Stimulated activated CD4-positive, alpha-beta T cell treated with anti-CD3 and anti-CD28 coated beads, Interleukin-1b, Interleukin-23, amount 100 ng/mL, for 4 hours (primary cell): ENCODE data around the gene CASP8.
"Not testable (repeated sequence)": the region's sequence is repeated elsewhere in the genome, so short reads cannot be mapped to it uniquely, and the experiment has no call there.

Source experiments
- DNase-seq, 2 donors: peaks; one replicate each; pipeline ENCODE4 v3.0.0-alpha.2; 2020; ENCODE audit warnings: low read depth in 2 of 2

CASP8 gene

DNA sequence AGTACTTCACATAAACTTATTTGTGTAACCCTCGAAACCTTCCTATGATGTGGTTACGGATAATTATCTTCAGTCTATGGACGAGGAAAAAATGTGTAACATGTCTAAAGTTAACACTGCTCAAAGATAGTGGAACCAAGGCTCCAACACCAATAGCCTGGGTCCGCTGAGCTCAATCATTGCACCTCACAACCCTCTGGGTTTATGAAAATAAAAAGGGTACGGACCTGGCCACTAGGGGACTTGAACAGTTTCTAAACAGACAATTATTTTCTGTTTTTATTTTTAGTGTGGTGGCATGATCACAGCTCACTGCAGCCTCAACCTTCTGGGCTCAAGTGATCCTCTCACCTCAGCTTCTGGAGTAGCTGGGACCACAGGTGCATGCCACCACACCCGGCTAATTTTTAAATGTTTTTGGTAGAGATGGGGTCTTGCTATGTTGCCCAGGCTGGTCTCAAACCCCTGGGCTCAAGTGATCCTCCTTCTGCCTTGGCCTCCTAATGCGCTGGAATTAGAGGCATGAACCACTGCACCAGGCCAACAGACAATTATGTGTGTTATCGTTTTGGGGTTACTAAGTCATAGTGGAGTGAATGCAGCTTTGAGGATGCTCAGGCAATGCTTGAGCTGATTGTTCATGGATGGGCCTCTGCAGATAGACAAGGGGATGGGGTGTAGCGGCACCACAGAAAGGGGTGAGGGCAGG lies 10.1 kb downstream of the CASP8 start:
- DNase-seq, result no peak

DNA sequence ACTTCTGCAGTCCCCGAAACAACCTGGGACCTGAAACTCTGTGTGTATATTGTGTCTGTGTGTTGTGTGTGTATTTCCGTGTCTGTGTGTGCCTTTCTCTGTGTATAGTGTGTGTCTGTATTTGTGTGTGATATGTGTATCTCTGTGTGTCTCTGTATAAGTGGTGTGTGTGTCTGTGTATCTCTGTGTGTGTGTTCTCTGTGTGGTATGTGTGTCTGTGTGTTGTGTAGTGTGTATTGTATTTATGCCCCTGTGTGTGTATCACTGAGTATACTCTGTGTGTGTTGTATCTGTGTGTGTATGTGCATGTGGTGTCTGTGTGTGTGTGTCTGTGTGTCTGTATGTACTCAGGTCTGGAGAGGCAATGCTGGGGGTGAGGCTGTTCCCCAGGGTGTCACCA lies 11.6 kb downstream of the CASP8 start:
- DNase-seq, result no peak

DNA sequence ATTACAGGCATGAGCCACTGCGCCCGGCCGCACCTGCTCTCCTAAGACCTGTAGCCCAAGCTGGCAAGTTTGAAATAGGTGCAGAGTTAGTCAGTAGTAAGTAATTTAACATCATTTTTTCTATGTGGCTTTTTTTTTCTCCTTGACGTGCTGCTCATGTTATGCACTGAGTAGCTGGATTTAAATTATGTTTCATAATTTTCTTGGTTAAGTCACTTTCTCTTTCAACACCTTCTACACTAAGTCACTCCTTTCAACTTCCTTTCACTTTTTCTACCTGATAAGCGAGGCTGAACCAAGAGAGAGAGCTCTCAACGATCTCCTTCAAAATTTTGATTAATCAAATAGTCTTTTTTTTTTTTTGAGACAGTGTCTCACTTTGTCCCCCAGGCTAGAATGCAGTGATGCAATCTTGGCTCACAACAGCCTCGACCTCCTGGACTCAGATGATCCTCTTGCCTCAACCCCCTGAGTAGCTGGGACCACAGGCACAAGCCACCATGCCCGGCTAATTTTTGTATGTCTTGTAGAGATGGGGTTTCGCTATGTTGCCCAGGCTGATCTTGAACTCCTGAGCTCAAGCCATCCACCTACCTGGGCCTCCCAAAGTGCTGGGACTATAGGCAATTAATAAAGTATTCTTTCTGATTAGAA lies 13.1 kb downstream of the CASP8 start:
- DNase-seq, result no peak

DNA sequence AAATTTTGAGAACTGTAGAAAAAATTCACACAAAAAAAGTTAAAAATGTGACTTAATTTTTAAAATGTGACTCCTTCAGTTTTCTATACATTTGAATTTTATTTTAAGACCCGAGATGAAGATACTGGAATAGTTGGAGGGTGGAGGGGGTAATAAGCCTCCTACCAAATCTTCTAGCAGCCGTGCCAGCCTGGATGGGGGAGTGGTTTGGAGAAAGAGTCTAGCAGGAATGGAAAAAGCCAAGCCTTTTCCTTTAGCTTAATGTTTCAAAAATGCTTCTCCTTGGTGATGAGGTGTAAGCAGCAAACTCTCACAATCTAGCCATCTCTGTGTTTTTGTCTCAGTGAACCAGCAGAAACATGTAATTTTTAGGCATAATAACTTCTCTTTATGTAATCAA lies 14.7 kb downstream of the CASP8 start:
- no peak for DNase-seq

DNA sequence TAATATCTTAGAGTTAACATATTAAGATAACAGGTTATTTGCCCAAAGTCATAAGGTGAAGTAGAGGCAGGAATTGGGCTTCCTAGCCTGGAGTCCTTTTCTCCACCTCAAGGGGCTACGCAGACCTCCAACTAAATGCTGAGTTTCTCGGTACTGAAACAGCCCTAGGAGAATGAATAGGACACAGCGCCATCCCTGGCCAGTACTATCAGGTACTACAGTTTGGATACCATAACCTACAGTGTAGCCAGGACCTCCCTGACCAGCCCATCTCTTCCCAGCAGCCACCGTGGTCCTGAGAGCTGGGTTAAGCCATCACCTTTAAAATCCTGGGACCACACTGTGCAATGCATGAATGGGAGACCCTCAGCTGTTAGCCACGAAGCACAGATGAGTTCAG lies 15.7 kb downstream of the CASP8 start:
- no peak for DNase-seq

DNA sequence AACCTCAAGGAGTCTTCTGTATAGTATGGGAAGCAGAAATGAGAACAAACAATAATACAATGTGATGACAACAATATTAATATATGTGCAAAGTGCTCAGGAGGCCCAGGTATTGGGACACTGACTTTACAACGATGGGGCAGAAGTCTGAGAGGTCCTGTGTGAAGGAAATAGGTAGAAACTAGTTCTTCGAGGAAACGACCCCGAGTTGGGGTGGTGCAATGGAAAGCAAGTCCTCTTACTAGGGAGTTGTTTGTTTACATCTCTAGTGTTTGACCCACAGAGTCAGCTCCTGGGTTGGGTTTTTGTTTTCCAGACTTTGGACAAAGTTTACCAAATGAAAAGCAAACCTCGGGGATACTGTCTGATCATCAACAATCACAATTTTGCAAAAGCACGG lies 16.2 kb downstream of the CASP8 start:
- DNase-seq, result no peak

DNA sequence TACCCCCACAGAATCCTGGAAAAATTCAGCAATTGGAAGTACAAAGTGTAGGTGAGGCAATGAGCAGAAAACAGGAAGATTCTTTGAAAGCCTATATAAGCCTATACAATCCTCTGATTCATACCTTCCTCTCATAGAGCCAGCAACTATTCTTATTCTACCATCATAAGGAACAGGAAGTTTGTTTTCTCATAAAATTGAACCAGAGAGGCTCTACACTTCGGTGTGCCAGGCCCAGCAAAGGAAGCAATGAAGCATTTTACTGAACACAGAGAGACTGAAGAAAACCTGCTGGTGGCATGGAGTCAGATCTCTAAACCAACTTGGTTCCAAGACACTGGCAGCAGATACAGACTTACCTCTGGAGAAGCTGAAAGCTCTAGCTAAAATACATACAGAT lies 18.7 kb downstream of the CASP8 start:
- DNase-seq, result no peak

DNA sequence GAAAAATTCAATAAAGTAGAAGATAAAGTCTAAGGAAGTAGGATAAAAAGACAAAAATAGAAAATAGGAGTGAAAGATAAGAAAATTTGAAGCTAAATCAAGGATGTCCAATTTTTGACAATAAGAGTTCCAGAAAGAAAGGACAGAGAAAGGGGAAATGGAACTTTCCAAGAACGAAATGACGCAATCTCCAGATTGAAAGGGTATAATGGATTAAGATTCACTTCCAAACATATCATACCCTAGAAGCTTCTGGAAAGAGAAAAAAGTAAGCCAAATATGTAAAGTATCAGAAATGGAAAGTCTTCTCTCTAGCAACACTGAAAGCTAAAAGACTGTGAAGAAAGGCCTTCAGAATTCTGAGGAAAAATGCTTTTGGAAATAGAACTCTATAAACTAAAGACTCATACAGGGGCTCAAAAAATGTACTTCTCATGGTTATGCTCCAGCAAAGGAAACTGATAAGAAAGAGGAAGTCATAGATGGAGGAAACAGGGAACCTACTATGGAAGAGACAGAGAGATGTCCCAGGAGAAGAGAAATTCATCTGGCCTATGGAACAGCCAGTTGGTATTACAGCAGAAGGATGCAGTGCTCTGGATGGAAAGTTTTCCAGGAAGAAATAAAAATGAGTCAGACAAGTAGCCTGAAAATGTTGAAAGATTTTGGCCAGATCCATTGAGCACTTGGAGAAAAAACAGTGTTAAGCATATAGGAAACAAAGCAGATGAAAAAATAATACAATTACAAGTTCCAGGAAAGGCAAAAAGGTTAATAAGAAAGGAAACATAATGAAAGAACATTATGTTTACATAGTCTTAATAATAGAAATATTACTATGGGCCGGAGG lies 20.1 kb downstream of the CASP8 start:
- DNase-seq, result no peak

DNA sequence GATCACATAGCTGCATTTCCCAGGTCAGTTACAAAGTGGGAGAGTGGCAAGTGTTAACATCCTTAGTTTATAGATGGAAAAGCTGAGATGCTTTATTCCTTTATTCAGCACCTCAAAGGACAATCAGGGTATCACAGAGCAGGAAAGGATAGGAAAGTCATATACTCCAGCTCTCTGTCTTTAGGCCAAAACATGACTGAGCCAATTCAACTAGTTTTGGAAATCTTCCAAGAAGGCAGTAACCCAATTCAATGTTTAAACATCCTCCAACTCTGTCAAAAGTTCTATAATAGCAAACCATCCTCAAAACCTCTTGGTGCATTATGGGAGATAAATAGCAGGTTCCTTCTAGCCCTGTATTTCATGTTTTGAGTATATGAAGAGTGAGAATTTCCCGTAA lies 25.2 kb downstream of the CASP8 start:
- DNase-seq, result no peak

DNA sequence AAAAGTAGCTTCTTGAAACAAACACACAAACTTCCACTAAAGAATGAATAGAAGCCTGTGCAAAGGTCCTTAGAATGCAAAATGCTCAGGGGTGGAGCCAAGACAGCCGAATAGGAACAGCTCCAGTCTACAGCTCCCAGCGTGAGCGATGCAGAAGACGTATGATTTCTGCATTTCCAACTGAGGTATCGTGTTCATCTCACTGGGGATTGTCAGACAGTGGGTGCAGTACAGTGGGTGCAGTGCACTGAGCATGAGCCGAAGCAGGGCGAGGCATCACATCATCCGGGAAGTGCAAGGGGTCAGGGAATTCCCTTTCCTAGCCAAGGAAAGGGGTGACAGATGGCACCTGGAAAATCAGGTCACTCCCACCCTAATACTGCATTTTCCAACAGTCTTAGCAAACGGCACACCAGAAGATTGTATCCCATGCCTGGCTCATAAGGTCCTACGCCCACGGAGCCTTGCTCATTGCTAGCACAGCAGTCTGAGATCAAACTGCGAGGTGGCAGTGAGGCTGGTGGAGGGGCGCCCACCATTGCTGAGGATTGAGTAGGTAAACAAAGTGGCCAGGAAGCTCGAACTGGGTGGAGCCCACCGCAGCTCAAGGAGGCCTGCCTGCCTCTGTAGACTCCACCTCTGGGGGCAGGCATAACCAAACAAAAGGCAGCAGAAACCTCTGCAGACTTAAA lies 30.3 kb downstream of the CASP8 start:
- not testable (repeated sequence) for DNase-seq

DNA sequence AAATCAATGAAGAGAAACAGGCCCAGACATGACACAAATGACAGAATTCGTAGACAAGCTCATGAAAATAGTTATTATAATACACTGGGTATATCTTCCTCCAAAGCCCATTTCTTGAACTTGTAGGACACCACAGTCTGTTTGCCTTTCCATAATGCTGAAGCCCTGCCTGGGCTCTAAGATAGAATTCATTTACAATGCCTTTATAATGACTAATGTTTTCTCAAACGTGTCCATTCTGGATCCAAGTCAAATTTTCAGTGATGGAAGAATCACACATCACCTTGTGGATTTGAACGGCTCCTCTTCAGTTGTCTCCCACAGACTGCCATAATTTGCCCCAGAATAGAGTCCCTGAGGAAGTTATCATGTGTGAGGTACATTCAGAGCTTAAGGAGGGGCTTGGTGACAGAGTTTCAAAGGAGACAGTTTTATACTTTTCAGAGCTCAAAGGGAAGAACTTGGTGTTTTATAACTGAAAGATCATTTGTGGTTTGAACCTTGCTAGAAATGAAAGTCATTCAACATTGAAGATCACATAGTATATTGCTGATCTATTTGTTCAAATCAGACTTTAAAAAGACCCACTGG lies 38.2 kb downstream of the CASP8 start:
- no peak for DNase-seq

DNA sequence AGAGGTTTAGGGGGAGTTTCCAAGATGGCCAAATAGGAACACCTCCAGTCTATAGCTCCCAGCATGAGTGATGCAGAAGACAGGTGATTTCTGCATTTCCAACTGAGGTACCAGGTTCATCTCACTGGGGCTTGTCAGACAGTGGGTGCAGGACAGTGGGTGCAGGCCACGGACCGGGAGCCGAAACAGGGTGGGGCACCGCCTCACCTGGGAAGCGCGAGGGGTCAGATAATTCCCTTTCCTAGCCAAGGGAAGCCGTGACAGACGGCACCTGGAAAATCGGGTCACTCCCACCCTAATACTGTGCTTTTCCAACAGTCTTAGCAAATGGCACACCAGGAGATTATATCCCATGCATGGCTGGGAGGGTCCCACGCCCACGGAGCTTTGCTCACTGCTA lies 39.6 kb downstream of the CASP8 start:
- DNase-seq, result not testable (repeated sequence)

DNA sequence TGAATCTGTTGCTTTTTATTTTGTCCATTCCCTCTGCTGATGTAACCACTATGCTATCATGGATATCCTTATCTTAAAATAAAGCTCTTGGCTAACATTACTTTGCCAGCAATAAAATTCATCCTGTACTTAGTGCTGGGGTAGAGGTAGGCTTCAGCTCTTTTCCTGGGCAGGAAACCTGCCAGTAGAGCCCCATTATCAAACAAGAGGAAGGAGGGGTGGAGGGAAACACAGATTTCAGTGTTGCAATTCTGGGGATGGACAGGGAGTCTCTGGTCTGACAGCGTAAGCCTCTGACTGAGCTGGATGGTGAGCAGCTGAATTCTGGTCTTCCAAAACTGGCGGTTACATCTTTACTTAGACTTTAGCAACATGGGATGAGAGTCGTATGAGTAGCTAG lies 47.5 kb downstream of the CASP8 start:
- no peak for DNase-seq

DNA sequence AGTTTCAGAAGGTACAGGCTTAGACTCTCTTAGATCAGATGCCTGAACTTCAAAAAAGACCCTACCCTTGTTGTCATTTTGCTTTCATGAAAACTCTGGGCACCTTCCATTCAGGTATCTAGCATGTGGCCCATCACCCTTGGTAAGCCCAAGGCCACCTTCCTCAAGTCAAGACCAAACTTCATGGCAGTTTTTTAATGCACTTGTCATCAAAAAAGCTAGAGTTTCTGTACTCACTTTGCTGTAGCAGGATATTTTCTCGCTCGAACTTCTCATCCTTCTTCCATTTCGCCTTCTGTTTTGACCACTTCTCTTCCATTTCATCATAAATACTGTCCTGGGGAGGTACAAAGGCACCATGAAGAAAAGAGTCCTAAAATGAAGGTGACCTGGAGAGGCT lies 48.6 kb downstream of the CASP8 start:
- DNase-seq, result no peak

DNA sequence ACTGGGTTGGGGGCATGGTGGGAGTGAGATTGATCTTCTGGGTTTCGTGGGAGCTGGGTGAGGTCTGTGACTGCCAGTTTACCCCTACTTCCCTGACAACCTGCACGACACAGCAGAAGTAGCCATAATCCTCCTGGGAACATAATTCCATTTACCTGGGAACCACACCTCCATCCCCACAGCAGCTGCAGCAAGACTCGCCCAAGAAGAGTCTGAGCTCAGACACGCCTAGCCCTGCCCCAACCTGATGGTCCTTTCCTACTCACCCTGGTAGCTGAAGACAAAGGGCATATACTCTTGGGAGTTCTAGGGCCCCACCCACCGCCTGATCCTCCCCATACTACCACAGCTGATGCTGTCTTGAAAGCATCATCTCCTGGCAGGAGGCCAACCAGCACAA lies 53.0 kb downstream of the CASP8 start:
- no peak for DNase-seq

DNA sequence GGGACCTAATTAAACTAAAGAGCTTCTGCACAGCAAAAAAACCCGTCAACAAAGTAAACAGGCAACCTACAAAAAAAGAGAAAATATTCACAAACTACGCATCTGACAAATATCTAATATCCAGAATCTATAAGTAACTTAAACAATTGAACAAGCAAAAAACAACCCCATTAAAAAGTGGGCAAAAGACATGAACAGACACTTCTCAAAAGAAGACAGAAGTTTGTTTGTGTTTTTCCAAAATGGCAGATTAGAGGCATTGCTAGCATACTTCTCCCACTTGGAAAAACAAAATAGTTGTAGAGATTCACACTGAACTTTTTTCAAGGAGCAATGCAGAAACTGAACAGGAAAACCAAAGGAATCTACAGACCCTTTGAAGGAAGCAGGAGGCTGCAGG lies 59.2 kb downstream of the CASP8 start:
- DNase-seq, result no peak

DNA sequence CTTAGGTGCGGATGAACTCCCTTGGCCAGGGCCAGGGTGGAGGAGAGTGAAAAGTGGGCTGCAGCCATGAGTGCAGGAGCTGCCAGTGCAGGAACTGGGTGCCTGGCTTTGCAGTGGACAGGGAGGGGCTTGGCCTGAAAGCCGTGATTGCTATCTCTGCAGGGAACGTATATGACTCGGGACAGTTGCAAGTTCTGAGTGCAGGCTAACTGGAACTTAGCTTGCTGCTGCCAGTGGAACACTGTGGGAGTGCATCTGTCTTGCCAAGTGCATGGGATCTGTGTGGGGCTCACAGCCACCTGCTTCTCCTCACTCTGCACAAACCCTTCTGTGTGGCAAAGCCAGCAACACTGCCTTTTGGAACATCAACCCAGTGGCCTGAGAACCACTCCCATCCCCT lies 59.9 kb downstream of the CASP8 start:
- DNase-seq, result no peak

DNA sequence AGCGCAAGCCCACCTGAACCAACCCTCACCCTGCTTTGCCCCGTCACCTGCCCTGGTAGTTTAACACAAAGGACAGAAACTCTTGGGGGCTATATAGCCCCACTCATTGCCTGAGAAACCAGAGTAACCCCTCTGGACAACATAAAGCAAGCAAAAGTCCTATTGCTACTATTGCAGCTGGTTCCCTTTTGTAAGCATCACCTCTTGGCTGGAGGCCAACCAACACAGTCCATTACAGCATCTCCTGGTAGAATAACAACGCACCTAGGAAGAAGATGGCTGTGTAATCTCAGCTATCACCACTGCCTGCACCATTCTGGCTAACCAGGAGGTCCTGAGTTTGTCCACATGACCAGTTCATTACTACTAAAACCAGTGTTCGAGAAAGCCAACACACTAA lies 60.4 kb downstream of the CASP8 start:
- no peak for DNase-seq

DNA sequence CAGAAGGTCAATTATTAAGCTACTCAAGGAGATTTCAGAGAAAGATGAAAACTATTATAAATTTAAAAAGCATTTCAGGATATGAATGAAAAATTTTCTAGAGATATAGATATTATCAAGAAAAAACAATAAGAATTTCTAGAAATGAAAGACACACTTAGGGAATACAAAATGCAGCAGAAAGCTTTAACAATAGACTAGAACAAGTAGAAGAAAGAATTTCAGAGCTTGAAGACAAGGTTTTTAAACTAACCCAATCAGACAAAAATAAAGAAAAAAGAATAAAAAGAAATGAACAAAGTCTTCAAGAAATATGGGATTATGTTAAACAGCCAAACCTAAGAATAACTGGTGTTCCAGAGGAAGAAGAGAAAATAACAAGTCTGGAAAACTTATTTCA lies 62.4 kb downstream of the CASP8 start:
- no peak for DNase-seq

DNA sequence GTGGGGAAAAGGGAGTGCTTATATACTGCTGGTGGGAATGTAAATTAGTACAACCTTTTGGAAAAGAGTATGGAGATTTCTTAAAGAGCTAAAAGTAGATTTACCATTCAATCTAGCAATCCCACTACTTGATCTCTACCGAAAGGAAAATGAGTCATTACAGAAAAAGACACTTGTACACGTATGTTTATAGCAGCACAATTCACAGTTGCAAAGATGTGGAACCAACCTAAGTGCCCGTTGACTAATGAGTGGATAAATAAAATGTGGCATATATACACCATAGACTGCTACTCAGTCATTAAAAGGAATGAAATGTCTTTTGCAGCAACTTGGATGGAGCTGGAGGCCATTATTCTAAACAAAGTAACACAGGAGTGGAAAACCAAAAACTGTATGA lies 67.3 kb downstream of the CASP8 start:
- no peak for DNase-seq

DNA sequence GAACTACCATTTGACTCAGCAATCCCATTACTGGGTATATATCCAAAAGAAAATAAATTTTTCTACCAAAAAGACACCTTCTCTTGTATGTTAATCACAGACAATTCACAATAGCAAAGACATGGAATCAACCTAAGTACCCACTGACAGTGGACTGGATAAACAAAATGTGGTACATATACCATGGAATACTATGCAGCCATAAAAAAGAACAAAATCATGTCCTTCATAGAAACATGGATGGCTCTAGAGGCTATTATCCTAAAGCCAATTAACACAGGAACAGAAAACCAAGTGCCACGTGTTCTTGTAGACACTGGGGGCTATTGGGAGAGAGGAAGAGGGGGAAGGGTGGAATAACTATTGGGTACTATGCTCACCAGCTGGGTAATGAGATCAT lies 69.1 kb downstream of the CASP8 start:
- no peak for DNase-seq
